ENCODE measurements around the gene PKDCC.

- no peak for TF ChIP-seq CTCF (IDR thresholded peaks at IDR 0.05; ENCODE audit: poor library complexity)
- no peak for TF ChIP-seq EZH2 (IDR thresholded peaks at IDR 0.05; ENCODE audit: borderline replicate concordance)
Measured at GRCh38 chr2:42099438-42100173, 51.8 kb downstream of the PKDCC start.
